Measurements from ENCODE around the gene RNF166. TPM values are rescaled to one million over a fixed set of nuclear protein-coding genes. Genes with fewer than 3 reads are reported as not detected.

RNF166 gene
- polyA plus RNA-seq, 1 experiment = 6.8 TPM

- DNase-seq (ENCODE audit: low read depth, low spot score) = no peak
- H3K27ac ChIP-seq (ENCODE audit: low read depth, low read length) = no peak overlapping the region
Observed at GRCh38 chr16:88651276-88651988, 54.8 kb downstream of the RNF166 start.

GRCh38 chr16:88650749-88651275, 55.4 kb downstream of the RNF166 start, which contains the start of gene CYBA:
CYBA (minus strand) TSS chr16:88651053; CDS start chr16:88651013, 40 bp downstream.
- Histone ChIP-seq H3K27ac (ENCODE audit: low read depth, low read length) (peak within 1 kb of the TSS; percentile 39), H3K9me3 (ENCODE audit: control insufficient read depth, insufficient read depth, low read length) (no peaks in the 10 kb centered on the region; the same call in 1 of the 2 replicates), H3K27me3 (ENCODE audit: control insufficient read depth, insufficient read depth, low read length) (no peaks in the 10 kb centered on the region), H3K4me3 (ENCODE audit: low read depth, low read length) (peak within 1 kb of the TSS; percentile 83)
- DNase-seq (ENCODE audit: low read depth, low spot score) = no peak
- CTCF ChIA-PET = no interaction called here
- no peak for TF ChIP-seq CTCF (IDR thresholded peaks at IDR 0.05; ENCODE audit: low read depth, low read length)
- POLR2A ChIA-PET = no interaction called here

More at GRCh38 chr16:88651276-88651988, 54.8 kb downstream of the RNF166 start:
- H3K27me3 ChIP-seq (ENCODE audit: control insufficient read depth, insufficient read depth, low read length) = no peaks in the 10 kb centered on the region
- H3K4me3 ChIP-seq (ENCODE audit: low read depth, low read length) = peak overlapping the region; percentile 83
- POLR2A ChIA-PET = no interaction called here
- CTCF ChIA-PET = no interaction called here
- no peaks in the 10 kb centered on the region; the same call in 1 of the 2 replicates for H3K9me3 ChIP-seq (ENCODE audit: control insufficient read depth, insufficient read depth, low read length)
- TF ChIP-seq CTCF (IDR thresholded peaks at IDR 0.05; ENCODE audit: low read depth, low read length) = no peak

GRCh38 chr16:88649924-88650748, 56.1 kb downstream of the RNF166 start:
- H3K27ac ChIP-seq (ENCODE audit: low read depth, low read length) = peak overlapping the region; percentile 39

GRCh38 chr16:88649195-88649923, 56.8 kb downstream of the RNF166 start:
- H3K4me3 ChIP-seq (ENCODE audit: low read depth, low read length) = peak overlapping the region; percentile 83
- no peaks in the 10 kb centered on the region for H3K27me3 ChIP-seq (ENCODE audit: control insufficient read depth, insufficient read depth, low read length)
- no peak for DNase-seq (ENCODE audit: low read depth, low spot score)
- CTCF ChIA-PET = no interaction called here
- POLR2A ChIA-PET = no interaction called here
- no peak overlapping the region for H3K27ac ChIP-seq (ENCODE audit: low read depth, low read length)
- TF ChIP-seq CTCF (IDR thresholded peaks at IDR 0.05; ENCODE audit: low read depth, low read length) = no peak
- no peaks in the 10 kb centered on the region; the same call in 1 of the 2 replicates for H3K9me3 ChIP-seq (ENCODE audit: control insufficient read depth, insufficient read depth, low read length)

More at GRCh38 chr16:88649924-88650748, 56.1 kb downstream of the RNF166 start:
- Histone ChIP-seq H3K4me3 (ENCODE audit: low read depth, low read length) (peak overlapping the region; percentile 83), H3K27me3 (ENCODE audit: control insufficient read depth, insufficient read depth, low read length) (no peaks in the 10 kb centered on the region), H3K9me3 (ENCODE audit: control insufficient read depth, insufficient read depth, low read length) (no peaks in the 10 kb centered on the region; the same call in 1 of the 2 replicates)
- CTCF ChIA-PET = no interaction called here
- POLR2A ChIA-PET = no interaction called here
- no peak for DNase-seq (ENCODE audit: low read depth, low spot score)
- no peak for TF ChIP-seq CTCF (IDR thresholded peaks at IDR 0.05; ENCODE audit: low read depth, low read length)
